Hindlimb muscle (tissue), 1 donor: ENCODE data around the gene TCP1. TPM values are rescaled to one million over a fixed set of nuclear protein-coding genes. Genes with fewer than 3 reads are reported as not detected.
"Not testable (repeated sequence)": the region's sequence is repeated elsewhere in the genome, so short reads cannot be mapped to it uniquely, and the experiment has no call there.

ENCODE experiments used
- DNase-seq: peaks from one replicate; pipeline ENCODE4 v3.0.0-alpha.2; 2013
- polyA plus RNA-seq: library from polyadenylated mRNA; unstranded; fragments of 120-200 nt; gene quantifications from one replicate; pipeline ENCODE4 v1.2.1, GENCODE V29; 2013; ENCODE audit not compliant: insufficient read length

TCP1 gene
- polyA plus RNA-seq, 1 donor: 197 TPM

DNA sequence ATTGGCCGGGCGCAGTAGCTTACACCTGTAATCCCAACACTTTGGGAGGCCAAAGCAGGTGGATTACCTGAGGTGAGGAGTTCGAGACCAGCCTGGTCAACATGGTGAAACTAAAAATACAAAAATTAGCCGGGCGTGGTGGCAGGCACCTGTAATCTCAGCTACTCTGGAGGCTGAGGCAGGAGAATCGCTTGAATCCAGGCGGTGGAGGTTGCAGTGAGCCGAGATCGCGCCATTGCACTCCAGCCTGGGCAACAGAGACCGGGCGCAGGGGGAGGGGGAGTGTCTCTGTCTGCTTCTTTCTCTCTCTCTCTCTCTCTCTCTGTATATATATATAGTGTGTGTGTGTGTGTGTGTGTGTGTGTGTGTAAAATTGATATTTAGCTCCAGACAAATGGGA lies 56.9 kb downstream of the TCP1 start:
- not testable (repeated sequence) for DNase-seq

DNA sequence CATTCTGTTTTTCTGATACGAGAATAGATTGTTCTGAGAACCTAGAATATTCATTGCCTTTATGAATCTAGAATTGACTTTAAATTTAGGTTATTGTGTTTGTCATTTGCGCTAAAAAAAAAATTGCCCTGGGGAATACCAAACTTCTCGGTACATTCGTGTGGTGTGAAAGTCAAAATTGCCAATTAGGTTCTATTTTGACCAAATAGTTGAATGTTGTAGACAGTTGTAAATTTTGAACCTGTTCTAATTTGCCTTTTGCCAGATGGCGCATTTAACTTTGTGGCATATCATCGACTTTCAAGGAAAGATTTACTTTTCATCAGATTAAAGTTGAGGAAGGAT lies 59.1 kb downstream of the TCP1 start:
- DNase-seq: no peak

DNA sequence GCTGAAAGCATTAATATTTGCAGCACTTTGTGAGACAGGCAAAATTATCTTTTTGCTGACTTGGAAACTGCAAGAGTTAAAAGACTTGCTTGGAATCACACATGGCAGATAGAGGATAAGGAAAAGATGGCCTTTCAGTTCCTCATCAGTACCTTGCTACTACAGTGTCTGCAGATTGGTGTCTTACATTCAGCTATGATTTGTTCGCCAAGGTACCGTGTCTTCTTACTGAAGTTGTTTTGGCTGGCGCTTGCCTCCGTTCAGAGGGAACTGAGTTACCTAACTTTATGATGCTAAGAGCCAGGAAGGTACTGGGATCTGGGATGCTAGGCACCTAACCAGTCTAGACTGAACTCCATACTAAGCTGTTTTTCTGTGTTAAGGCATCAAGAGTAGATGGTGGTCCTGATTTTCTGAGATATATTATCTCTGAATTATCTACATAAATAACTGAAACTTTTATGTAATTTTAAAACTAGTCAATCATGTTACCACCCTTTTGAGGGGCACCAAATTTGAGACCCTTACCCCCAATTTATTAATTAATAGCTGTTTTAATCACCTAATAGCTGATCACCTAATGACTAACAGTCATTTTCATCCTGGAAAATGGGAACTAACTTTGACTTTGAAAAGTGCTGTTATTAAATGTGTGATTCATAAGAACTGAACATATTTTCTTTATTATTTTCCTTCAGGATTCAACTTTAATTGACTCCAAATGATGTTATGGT lies 59.6 kb downstream of the TCP1 start:
- no peak for DNase-seq

DNA sequence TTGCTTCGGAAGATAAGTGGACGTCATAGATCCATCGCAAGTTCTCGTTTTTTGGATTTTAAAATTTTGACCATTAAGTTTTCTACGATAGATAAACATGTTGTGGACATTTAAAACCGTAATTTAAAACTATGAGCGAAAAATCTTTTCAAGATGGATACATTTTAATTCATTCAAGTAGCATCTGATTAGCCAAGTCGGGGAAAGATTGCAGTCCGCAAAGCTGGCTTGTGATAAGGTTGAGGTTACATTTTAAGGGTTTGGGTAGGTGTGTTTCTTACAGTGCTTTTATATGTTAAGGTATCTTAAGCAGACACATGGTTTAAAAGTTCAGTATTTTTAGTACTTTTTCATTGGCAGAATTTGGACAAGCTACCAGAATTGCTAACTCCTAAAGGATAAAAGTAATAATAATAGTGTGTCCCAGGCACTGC lies 60.9 kb downstream of the TCP1 start:
- DNase-seq: no peak

Other genes with a start within 250 kb of the TCP1 start
- gene SOD2, start 96.4 kb downstream of the TCP1 start, polyA plus RNA-seq: 95.9 TPM
- 67.6 TPM for gene WTAP, start 62.1 kb downstream of the TCP1 start, polyA plus RNA-seq
- gene ACAT2, start 27.6 kb downstream of the TCP1 start, polyA plus RNA-seq: 15.1 TPM
- 69.6 TPM for gene MRPL18, start 865 bp upstream of the TCP1 start, polyA plus RNA-seq
- gene PNLDC1, start 10.7 kb upstream of the TCP1 start, polyA plus RNA-seq: 0.39 TPM
- 0.25 TPM for gene MAS1, start 101.4 kb upstream of the TCP1 start, polyA plus RNA-seq
- 146 TPM for gene IGF2R, start 179.5 kb upstream of the TCP1 start, polyA plus RNA-seq